Measurements from ENCODE around the gene CXCL16. TPM values are rescaled to one million over a fixed set of nuclear protein-coding genes. Genes with fewer than 3 reads are reported as not detected.
"Not testable (repeated sequence)": the region's sequence is repeated elsewhere in the genome, so short reads cannot be mapped to it uniquely, and the experiment has no call there.

The CXCL16 gene
- total and polyA plus RNA-seq, 2 experiments from 2014 or later: 1.6 to 4.1 TPM

- H3K79me2 ChIP-seq (ENCODE audit: insufficient read depth): peaks cover 86% of the 10 kb centered on the region
- in situ Hi-C loops (cut with MboI): no loop called here
Measured at GRCh38 chr17:4696437-4696805, 43.3 kb downstream of the CXCL16 start.

DNA sequence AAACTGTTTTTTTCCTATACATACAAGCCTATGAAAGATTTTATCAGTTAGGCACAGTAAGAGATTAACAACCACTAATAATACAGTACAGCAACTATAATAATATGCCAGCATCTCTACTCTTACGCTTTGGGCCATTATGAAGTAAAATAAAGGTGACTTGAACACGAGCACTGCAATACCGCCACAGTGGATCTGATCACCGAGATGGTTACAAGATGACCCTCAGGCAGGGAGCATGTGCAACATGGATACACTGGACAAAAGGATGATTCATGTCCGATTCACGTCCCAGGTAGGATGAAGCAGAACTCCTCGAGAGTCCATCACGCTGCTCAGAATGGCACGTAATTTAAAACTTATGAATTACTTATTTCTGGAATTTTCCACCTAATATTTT, 46.3 kb downstream of the CXCL16 start:
- Histone ChIP-seq H3K9me2 (ENCODE audit: insufficient read depth) (no peaks in the 10 kb centered on the region), H3K27me3 (replicated peaks; ENCODE audit: insufficient read depth) (no peaks in the 10 kb centered on the region), H3K36me3 (ENCODE audit: low read depth) (no peaks in the 10 kb centered on the region; the same call in 1 of the 2 replicates), H3K4me2 (ENCODE audit: unreplicated experiment) (no peak overlapping the region), H3K4me1 (ENCODE audit: insufficient read depth) (no peaks in the 10 kb centered on the region), H3K4me3 (no peak overlapping the region), H2AFZ (no peak overlapping the region), H3K79me2 (ENCODE audit: insufficient read depth) (peaks cover 77% of the 10 kb centered on the region), H3K27ac (no peak overlapping the region), H4K20me1 (ENCODE audit: insufficient read depth) (no peaks in the 10 kb centered on the region; the same call in 1 of the 2 replicates), H3K9ac (no peak overlapping the region), H3K9me3 (ENCODE audit: low read depth) (no peaks in the 10 kb centered on the region), H3F3A (ENCODE audit: insufficient read depth) (no peaks in the 10 kb centered on the region)
- 86 to 87% methylated on average over 9 of the region's 9 CpGs for whole genome bisulfite sequencing, 2 experiments (ENCODE audit: low coverage in 1 of 2, low lambda C conversion rate in 2 of 2, missing lambda C conversion rate in 2 of 2)
- DNase-seq: no peak
- no peak for TF ChIP-seq EZH2 (IDR thresholded peaks at IDR 0.05; ENCODE audit: insufficient read depth, poor library complexity, severe bottlenecking)
- TF ChIP-seq EZH2phosphoT487 (IDR thresholded peaks at IDR 0.05; ENCODE audit: insufficient read depth, low read depth): no peak
- in situ Hi-C loops (cut with MboI): no loop called here

More at GRCh38 chr17:4696437-4696805, 43.3 kb downstream of the CXCL16 start:
- H2AFZ ChIP-seq: no peak overlapping the region
- H3K4me3 ChIP-seq: no peak overlapping the region
- no peaks in the 10 kb centered on the region for H3K4me1 ChIP-seq (ENCODE audit: insufficient read depth)
- WGBS, 2 experiments (ENCODE audit: low coverage in 1 of 2, low lambda C conversion rate in 2 of 2, missing lambda C conversion rate in 2 of 2): 84% methylated on average over 6 of the region's 6 CpGs
- H3K27me3 ChIP-seq (replicated peaks; ENCODE audit: insufficient read depth): no peaks in the 10 kb centered on the region
- H4K20me1 ChIP-seq (ENCODE audit: insufficient read depth): no peaks in the 10 kb centered on the region; the same call in 1 of the 2 replicates
- no peak for DNase-seq
- TF ChIP-seq EZH2phosphoT487 (IDR thresholded peaks at IDR 0.05; ENCODE audit: insufficient read depth, low read depth): no peak
- TF ChIP-seq EZH2 (IDR thresholded peaks at IDR 0.05; ENCODE audit: insufficient read depth, poor library complexity, severe bottlenecking): no peak
- no peaks in the 10 kb centered on the region for H3K9me2 ChIP-seq (ENCODE audit: insufficient read depth)
- H3K9ac ChIP-seq: no peak overlapping the region
- no peak overlapping the region for H3K27ac ChIP-seq
- H3F3A ChIP-seq (ENCODE audit: insufficient read depth): no peaks in the 10 kb centered on the region; the same call in 1 of the 2 replicates
- H3K36me3 ChIP-seq (ENCODE audit: low read depth): no peaks in the 10 kb centered on the region
- H3K4me2 ChIP-seq (ENCODE audit: unreplicated experiment): no peak overlapping the region
- no peaks in the 10 kb centered on the region for H3K9me3 ChIP-seq (ENCODE audit: low read depth)

GRCh38 chr17:4691686-4692085, 48.0 kb downstream of the CXCL16 start:
- no peaks in the 10 kb centered on the region; the same call in 1 of the 2 replicates for H3K36me3 ChIP-seq (ENCODE audit: low read depth)
- H3K27me3 ChIP-seq (replicated peaks; ENCODE audit: insufficient read depth): no peaks in the 10 kb centered on the region
- no peak overlapping the region for H3K4me2 ChIP-seq (ENCODE audit: unreplicated experiment)
- H3F3A ChIP-seq (ENCODE audit: insufficient read depth): no peaks in the 10 kb centered on the region
- no peaks in the 10 kb centered on the region for H3K9me2 ChIP-seq (ENCODE audit: insufficient read depth)
- no peak for DNase-seq
- H2AFZ ChIP-seq: no peak overlapping the region
- no peaks in the 10 kb centered on the region for H3K9me3 ChIP-seq (ENCODE audit: low read depth)
- in situ Hi-C loops (cut with MboI): no loop called here
- no peak overlapping the region for H3K4me3 ChIP-seq
- TF ChIP-seq EZH2phosphoT487 (IDR thresholded peaks at IDR 0.05; ENCODE audit: insufficient read depth, low read depth) (no peak), EZH2 (IDR thresholded peaks at IDR 0.05; ENCODE audit: insufficient read depth, poor library complexity, severe bottlenecking) (no peak)
- H3K4me1 ChIP-seq (ENCODE audit: insufficient read depth): no peaks in the 10 kb centered on the region
- H3K9ac ChIP-seq: no peak overlapping the region
- WGBS, 2 experiments (ENCODE audit: low coverage in 1 of 2, low lambda C conversion rate in 2 of 2, missing lambda C conversion rate in 2 of 2): 94% methylated on average over 8 of the region's 8 CpGs
- no peaks in the 10 kb centered on the region; the same call in 1 of the 2 replicates for H4K20me1 ChIP-seq (ENCODE audit: insufficient read depth)
- H3K79me2 ChIP-seq (ENCODE audit: insufficient read depth): peaks cover 74% of the 10 kb centered on the region
- no peak overlapping the region for H3K27ac ChIP-seq

- Histone ChIP-seq H3K9me3 (ENCODE audit: low read depth) (no peaks in the 10 kb centered on the region), H3K79me2 (ENCODE audit: insufficient read depth) (peaks cover 65% of the 10 kb centered on the region)
- 94 to 97% methylated on average over 2 of the region's 2 CpGs for WGBS, 2 experiments (ENCODE audit: low coverage in 1 of 2, low lambda C conversion rate in 2 of 2, missing lambda C conversion rate in 2 of 2)
Measured at GRCh38 chr17:4690745-4691144, 49.0 kb downstream of the CXCL16 start.

GRCh38 chr17:4689872-4690271, 49.9 kb downstream of the CXCL16 start:
- H3K9me3 ChIP-seq (ENCODE audit: low read depth); H3K4me2 ChIP-seq (ENCODE audit: unreplicated experiment); H3K4me1 ChIP-seq (ENCODE audit: insufficient read depth); H3K27me3 ChIP-seq (replicated peaks; ENCODE audit: insufficient read depth); DNase-seq; H3F3A ChIP-seq (ENCODE audit: insufficient read depth); H2AFZ ChIP-seq; in situ Hi-C loops (cut with MboI); H3K9ac ChIP-seq; H4K20me1 ChIP-seq (ENCODE audit: insufficient read depth); H3K9me2 ChIP-seq (ENCODE audit: insufficient read depth); H3K4me3 ChIP-seq; H3K27ac ChIP-seq; H3K36me3 ChIP-seq (ENCODE audit: low read depth): not testable (repeated sequence)
- peaks cover 56% of the 10 kb centered on the region for H3K79me2 ChIP-seq (ENCODE audit: insufficient read depth)
- WGBS, 2 experiments (ENCODE audit: low coverage in 1 of 2, low lambda C conversion rate in 2 of 2, missing lambda C conversion rate in 2 of 2): 86% methylated on average over 12 of the region's 12 CpGs

More at GRCh38 chr17:4690745-4691144, 49.0 kb downstream of the CXCL16 start:
- H3K9me2 ChIP-seq (ENCODE audit: insufficient read depth): no peaks in the 10 kb centered on the region
- no peak for DNase-seq
- no peak overlapping the region for H3K4me2 ChIP-seq (ENCODE audit: unreplicated experiment)
- no peaks in the 10 kb centered on the region for H3K4me1 ChIP-seq (ENCODE audit: insufficient read depth)
- in situ Hi-C loops (cut with MboI): no loop called here
- no peak overlapping the region for H3K9ac ChIP-seq
- no peaks in the 10 kb centered on the region for H3F3A ChIP-seq (ENCODE audit: insufficient read depth)
- no peak overlapping the region for H3K27ac ChIP-seq
- no peaks in the 10 kb centered on the region for H3K27me3 ChIP-seq (replicated peaks; ENCODE audit: insufficient read depth)
- no peak for TF ChIP-seq EZH2phosphoT487 (IDR thresholded peaks at IDR 0.05; ENCODE audit: insufficient read depth, low read depth)
- no peak for TF ChIP-seq EZH2 (IDR thresholded peaks at IDR 0.05; ENCODE audit: insufficient read depth, poor library complexity, severe bottlenecking)
- no peak overlapping the region for H2AFZ ChIP-seq
- H4K20me1 ChIP-seq (ENCODE audit: insufficient read depth): no peaks in the 10 kb centered on the region; the same call in 1 of the 2 replicates
- no peak overlapping the region for H3K4me3 ChIP-seq
- H3K36me3 ChIP-seq (ENCODE audit: low read depth): no peaks in the 10 kb centered on the region; the same call in 1 of the 2 replicates

DNA sequence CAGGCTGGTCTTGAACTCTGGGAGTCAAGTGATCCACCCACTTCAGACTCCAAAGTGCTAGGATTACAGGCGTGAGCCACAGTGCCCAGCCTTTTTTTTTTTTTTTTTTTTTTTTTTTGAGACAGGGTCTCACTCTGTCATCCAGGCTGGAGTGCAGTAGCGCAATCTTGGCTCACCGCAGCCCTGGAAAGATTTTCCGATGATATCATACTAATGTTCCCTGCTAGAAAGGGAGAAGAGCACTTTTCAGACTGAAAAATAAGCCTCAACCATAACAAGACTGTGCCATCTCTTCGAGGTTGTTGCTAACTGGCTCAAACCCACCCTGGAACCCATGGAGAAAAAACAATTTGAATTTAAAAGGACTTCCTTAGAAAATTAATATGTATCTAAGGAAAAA, 56.0 kb downstream of the CXCL16 start:
- H3K36me3 ChIP-seq (ENCODE audit: low read depth); H3K27ac ChIP-seq; H3K27me3 ChIP-seq (replicated peaks; ENCODE audit: insufficient read depth); in situ Hi-C loops (cut with MboI); H3K4me3 ChIP-seq; H3K9ac ChIP-seq; H3K9me2 ChIP-seq (ENCODE audit: insufficient read depth); H4K20me1 ChIP-seq (ENCODE audit: insufficient read depth); H3K9me3 ChIP-seq (ENCODE audit: low read depth); H2AFZ ChIP-seq; H3K4me2 ChIP-seq (ENCODE audit: unreplicated experiment): not testable (repeated sequence)
- WGBS, 2 experiments (ENCODE audit: low coverage in 1 of 2, low lambda C conversion rate in 2 of 2, missing lambda C conversion rate in 2 of 2): 41 to 47% methylated on average over 5 of the region's 5 CpGs
- peak; percentile 25 for DNase-seq
- Histone ChIP-seq H3K79me2 (ENCODE audit: insufficient read depth) (peaks cover 15% of the 10 kb centered on the region), H3F3A (ENCODE audit: insufficient read depth) (peaks cover 27% of the 10 kb centered on the region), H3K4me1 (ENCODE audit: insufficient read depth) (peaks cover 16% of the 10 kb centered on the region)
